ENCODE measurements around the gene CDKN2AIP.
"Not testable (repeated sequence)": the region's sequence is repeated elsewhere in the genome, so short reads cannot be mapped to it uniquely, and the experiment has no call there.

The CDKN2AIP gene

DNA sequence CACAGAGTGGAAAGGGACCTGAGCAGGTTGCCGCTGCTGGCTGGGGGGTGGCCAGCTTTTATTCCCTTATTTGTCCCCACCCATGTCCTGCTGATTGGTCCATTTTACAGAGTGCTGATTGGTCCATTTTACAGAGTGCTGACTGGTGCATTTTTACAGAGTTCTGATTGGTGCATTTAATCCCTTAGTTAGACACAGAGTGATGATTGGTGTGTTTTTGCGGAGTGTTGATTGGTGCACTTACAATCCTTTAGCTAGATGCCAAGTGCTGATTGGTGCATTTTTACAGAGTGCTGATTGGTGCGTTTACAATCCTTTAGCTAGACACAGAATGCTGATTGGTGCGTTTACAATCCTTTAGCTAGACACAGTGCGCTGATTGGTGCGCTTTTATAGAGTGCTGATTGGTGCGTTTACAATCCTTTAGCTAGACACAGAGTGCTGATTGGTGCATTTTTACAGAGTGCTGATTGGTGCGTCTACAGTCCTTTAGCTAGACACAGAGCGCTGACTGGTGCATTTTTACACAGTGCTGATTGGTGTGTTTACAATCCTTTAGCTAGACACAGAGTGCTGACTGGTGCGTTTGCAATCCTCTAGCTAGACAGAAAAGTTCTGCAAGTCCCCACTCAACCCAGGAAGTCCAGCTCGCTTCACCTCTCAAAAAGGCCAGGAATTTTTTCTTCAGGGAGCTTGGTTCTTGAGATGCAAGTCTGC lies 19.6 kb downstream of the CDKN2AIP start:
- not testable (repeated sequence) for H3K36me3 ChIP-seq (ENCODE audit: control insufficient read depth, insufficient read depth, low read length); H3K4me1 ChIP-seq (ENCODE audit: control insufficient read depth, insufficient read depth, low read length); H3K27me3 ChIP-seq (ENCODE audit: control insufficient read depth, insufficient read depth, low read length); H3K9me3 ChIP-seq (ENCODE audit: control insufficient read depth, low read length); H3K9ac ChIP-seq (ENCODE audit: low read length); H3K4me3 ChIP-seq (ENCODE audit: low read length)

DNA sequence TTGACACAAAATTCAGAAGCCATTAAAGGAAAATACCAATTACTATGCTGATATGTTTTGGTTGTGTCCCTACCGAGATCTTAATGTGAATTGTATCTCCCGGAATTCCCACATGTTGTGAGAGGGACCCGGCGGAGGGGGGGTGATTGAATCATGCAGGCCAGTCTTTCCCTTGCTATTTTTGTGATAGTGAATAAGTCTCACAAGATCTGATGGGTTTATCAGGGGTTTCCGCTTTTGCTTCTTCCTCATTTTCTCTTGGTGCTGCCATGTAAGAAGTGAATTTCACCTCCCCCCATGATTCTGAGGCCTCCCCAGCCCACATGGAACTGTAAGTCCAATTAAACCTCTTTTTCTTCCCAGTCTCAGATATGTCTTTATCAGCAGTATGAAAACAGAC lies 21.4 kb downstream of the CDKN2AIP start:
- not testable (repeated sequence) for H3K27me3 ChIP-seq (ENCODE audit: control insufficient read depth, insufficient read depth, low read length); H3K9me3 ChIP-seq (ENCODE audit: control insufficient read depth, low read length); H3K9ac ChIP-seq (ENCODE audit: low read length); H3K4me3 ChIP-seq (ENCODE audit: low read length); H3K36me3 ChIP-seq (ENCODE audit: control insufficient read depth, insufficient read depth, low read length); H3K4me1 ChIP-seq (ENCODE audit: control insufficient read depth, insufficient read depth, low read length)

DNA sequence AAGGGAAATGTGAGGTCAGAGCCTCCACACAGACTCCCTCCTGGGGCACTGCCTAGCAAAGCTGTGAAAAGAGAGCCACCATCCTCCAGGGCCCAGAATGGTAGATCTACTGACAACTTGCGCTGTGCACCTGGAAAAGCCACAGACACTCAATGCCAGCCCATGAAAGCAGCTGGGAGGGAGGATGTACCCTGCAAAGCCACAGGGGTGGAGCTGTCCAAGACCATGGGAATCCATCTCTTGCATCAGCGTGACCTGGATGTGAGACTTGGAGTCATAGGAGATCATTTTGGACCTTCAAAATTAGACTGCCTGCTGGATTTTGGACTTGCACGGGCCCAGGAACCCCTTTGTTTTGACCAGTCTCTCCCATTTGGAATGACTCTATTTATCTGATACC lies 22.8 kb downstream of the CDKN2AIP start:
- H3K9me3 ChIP-seq (ENCODE audit: control insufficient read depth, low read length) = no peaks in the 10 kb centered on the region
- H3K4me1 ChIP-seq (ENCODE audit: control insufficient read depth, insufficient read depth, low read length) = no peaks in the 10 kb centered on the region
- H3K27me3 ChIP-seq (ENCODE audit: control insufficient read depth, insufficient read depth, low read length) = no peaks in the 10 kb centered on the region
- H3K4me3 ChIP-seq (ENCODE audit: low read length) = no peak overlapping the region
- H3K9ac ChIP-seq (ENCODE audit: low read length) = no peak overlapping the region
- H3K36me3 ChIP-seq (ENCODE audit: control insufficient read depth, insufficient read depth, low read length) = no peaks in the 10 kb centered on the region

DNA sequence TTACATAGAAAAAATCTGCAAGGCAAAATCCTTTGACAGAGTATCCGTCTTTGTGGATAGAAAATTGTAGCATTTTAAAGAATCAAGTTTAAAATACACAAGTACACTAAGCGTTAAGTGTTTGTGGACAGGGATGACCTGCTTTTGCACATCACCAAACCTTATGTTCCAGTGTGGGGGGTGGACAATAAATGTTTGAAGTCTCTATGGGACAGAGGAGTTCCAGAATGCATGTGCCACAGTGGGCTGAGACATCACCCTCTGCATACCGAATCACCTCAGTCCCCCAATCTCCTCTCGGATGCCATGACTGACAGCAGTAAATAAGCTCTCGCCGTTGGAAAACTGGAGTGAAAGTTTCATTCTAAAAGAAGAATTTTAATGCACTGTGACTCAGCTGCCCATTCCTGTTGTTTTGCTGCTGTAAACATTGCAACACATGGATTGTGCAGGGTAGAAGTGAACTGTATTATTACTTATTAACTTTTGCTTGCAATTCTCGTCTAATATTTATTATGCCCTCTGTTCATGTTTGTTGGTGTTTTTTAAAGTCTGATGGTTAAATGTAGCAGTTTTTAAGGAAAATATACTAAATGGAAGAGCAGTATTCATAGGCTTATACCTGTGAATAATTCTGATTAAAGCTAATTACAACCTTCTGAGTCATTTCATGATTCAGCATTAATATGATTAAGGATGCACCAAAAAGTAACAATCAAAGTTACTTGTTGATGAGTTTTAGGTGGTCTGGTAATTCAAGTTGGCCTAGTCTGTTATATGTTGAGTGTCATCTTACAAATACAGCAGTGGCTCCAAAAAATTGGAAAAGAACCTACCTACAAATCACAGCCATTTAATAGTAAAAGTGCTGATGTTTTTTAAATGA lies 24.0 kb downstream of the CDKN2AIP start:
- Histone ChIP-seq H3K9ac (ENCODE audit: low read length) (no peak overlapping the region), H3K4me3 (ENCODE audit: low read length) (no peak overlapping the region), H3K27me3 (ENCODE audit: control insufficient read depth, insufficient read depth, low read length) (no peaks in the 10 kb centered on the region), H3K4me1 (ENCODE audit: control insufficient read depth, insufficient read depth, low read length) (no peaks in the 10 kb centered on the region), H3K36me3 (ENCODE audit: control insufficient read depth, insufficient read depth, low read length) (no peaks in the 10 kb centered on the region), H3K9me3 (ENCODE audit: control insufficient read depth, low read length) (no peaks in the 10 kb centered on the region)

DNA sequence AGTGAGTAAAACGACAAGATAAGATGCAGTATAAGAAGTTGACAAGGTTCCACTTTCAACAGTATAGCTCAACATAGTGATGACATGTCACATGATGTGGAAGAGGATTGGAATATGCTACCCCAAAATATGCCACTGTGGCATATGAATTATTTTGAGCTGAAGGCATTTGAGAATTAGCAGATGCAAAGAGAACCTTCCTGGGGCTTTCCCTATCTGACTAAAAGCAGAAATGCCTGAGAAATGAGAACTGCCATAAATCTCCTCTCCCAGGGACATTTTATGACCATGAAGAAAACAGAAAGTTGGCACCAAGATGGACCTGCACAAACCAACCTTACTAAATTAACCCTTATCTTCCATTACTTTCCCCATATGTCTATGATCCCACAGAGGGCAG lies 24.8 kb downstream of the CDKN2AIP start:
- Histone ChIP-seq H3K36me3 (ENCODE audit: control insufficient read depth, insufficient read depth, low read length) (no peaks in the 10 kb centered on the region), H3K9me3 (ENCODE audit: control insufficient read depth, low read length) (no peaks in the 10 kb centered on the region), H3K4me1 (ENCODE audit: control insufficient read depth, insufficient read depth, low read length) (no peaks in the 10 kb centered on the region), H3K9ac (ENCODE audit: low read length) (no peak overlapping the region), H3K4me3 (ENCODE audit: low read length) (no peak overlapping the region), H3K27me3 (ENCODE audit: control insufficient read depth, insufficient read depth, low read length) (no peaks in the 10 kb centered on the region)

DNA sequence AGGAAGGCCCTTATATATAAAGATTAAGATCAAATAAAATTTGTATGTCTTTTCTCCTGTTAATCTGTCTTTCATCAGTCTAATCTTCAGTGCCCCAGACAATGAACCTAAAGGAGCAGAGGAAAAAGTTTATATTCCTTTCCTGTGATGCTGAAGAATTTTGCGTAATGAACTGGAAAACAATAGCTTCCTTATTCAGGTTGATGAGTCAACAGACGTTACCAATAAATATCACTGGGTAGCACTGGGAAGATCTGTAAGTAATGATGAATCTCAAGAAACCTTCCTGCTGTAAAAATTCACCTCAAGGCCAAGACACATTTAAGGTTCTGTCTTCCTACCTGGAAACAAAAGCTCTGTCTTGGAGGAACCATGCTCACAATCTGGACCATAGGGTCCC lies 25.5 kb downstream of the CDKN2AIP start:
- Histone ChIP-seq H3K27me3 (ENCODE audit: control insufficient read depth, insufficient read depth, low read length) (no peaks in the 10 kb centered on the region), H3K9me3 (ENCODE audit: control insufficient read depth, low read length) (no peaks in the 10 kb centered on the region), H3K4me1 (ENCODE audit: control insufficient read depth, insufficient read depth, low read length) (no peaks in the 10 kb centered on the region), H3K4me3 (ENCODE audit: low read length) (no peak overlapping the region), H3K9ac (ENCODE audit: low read length) (no peak overlapping the region), H3K36me3 (ENCODE audit: control insufficient read depth, insufficient read depth, low read length) (no peaks in the 10 kb centered on the region)

DNA sequence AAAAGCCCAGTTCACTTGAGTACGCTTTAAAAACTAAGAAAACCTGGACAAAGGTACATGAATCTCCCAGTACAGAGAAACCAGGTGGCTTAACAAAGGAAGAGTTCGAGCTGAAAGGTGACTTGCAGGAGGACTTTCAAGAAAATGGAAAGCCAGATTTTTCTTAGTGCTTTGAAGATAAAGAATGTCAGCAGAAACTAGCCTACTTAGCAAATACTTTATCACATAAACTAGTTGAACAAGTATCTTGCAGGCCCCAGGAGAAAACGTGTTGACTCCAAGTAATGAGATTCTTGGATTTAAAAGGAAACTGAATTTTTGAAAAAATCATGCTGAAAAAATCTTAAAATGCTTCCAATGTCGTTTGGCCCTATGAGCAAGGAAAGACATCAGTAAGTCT lies 26.4 kb downstream of the CDKN2AIP start:
- H3K9ac ChIP-seq (ENCODE audit: low read length) = no peak overlapping the region
- H3K27me3 ChIP-seq (ENCODE audit: control insufficient read depth, insufficient read depth, low read length) = no peaks in the 10 kb centered on the region
- no peak overlapping the region for H3K4me3 ChIP-seq (ENCODE audit: low read length)
- no peaks in the 10 kb centered on the region for H3K36me3 ChIP-seq (ENCODE audit: control insufficient read depth, insufficient read depth, low read length)
- no peaks in the 10 kb centered on the region for H3K4me1 ChIP-seq (ENCODE audit: control insufficient read depth, insufficient read depth, low read length)
- H3K9me3 ChIP-seq (ENCODE audit: control insufficient read depth, low read length) = no peaks in the 10 kb centered on the region

DNA sequence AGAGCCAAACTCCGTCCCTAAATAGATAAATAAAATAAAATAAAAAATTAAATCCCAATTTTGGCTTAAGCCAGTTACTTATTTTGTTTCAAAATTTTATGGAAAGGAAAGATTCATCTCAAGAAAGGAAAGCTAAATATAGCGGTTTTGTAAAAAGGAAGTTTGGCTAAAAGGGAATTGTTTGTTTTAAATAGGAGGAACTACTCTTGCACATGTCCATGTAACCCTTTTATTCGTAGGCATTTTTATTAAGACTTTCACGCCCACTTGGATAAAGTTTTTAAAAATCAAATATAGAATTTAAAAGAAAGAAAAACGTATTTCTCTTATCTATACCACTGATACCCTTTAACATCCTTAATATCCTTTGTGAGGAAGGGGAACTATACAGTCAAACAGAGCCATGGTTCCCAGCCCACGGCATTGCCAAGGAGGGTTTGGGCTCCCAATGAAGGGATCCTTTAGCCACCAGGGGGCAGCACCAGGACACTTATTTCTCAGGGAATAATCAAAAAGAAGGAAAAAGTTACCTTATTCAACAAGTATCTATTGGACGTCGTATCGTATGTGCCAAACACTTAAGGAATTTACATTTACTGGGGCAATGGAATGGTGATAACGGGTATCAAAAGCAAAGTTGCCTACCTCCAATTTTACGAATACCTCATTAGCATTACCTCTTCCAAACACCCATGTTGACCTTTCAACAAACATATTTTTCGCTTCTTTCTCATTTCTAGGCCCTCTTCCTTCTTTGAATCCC lies 27.7 kb downstream of the CDKN2AIP start:
- Histone ChIP-seq H3K9me3 (ENCODE audit: control insufficient read depth, low read length) (no peaks in the 10 kb centered on the region), H3K36me3 (ENCODE audit: control insufficient read depth, insufficient read depth, low read length) (no peaks in the 10 kb centered on the region), H3K9ac (ENCODE audit: low read length) (peak overlapping the region; percentile 1), H3K4me1 (ENCODE audit: control insufficient read depth, insufficient read depth, low read length) (no peaks in the 10 kb centered on the region), H3K4me3 (ENCODE audit: low read length) (no peak overlapping the region), H3K27me3 (ENCODE audit: control insufficient read depth, insufficient read depth, low read length) (no peaks in the 10 kb centered on the region)

DNA sequence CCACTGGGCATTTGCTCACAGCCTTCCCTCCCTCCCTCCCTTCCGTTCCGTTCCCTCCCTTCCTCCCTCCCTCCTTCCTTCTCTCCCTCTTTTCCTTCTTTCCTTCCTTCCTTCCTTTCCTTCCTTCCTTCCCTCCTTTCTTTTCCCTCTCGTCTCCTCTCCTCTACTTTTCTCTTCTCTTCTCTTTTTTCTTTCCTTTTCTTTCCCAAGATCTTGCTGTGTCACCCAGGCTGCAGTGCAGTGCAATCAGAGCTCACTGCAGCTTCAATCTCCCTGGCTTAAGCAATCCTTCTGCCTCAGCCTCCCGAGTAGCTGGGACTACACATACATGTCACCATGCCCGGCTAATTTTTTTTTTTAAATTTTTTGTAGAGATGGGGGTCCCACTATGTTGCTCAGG lies 33.7 kb downstream of the CDKN2AIP start:
- no peak overlapping the region for H3K9ac ChIP-seq (ENCODE audit: low read length)
- H3K27me3 ChIP-seq (ENCODE audit: control insufficient read depth, insufficient read depth, low read length) = no peaks in the 10 kb centered on the region
- no peak overlapping the region for H3K4me3 ChIP-seq (ENCODE audit: low read length)
- H3K9me3 ChIP-seq (ENCODE audit: control insufficient read depth, low read length) = no peaks in the 10 kb centered on the region
- no peaks in the 10 kb centered on the region for H3K36me3 ChIP-seq (ENCODE audit: control insufficient read depth, insufficient read depth, low read length)
- no peaks in the 10 kb centered on the region for H3K4me1 ChIP-seq (ENCODE audit: control insufficient read depth, insufficient read depth, low read length)

DNA sequence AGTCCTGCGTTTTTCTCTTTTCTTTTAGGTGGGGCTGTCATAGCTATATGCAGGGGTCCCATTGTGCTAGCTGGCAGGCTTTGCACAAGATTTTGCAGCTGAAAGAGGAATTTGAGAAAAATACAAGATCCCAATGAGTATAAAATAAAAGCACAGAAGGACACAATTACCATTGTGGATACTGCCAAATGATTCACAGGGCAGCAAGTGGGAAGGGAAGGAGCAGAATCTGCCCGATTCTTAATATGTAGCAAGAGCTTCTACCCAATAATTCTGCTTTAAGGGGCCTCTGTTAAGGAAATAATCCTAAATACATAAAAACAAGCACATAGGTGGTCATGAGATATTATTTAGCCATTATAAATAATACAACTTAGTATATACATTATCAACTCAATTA lies 34.5 kb downstream of the CDKN2AIP start:
- Histone ChIP-seq H3K4me3 (ENCODE audit: low read length) (no peak overlapping the region), H3K9me3 (ENCODE audit: control insufficient read depth, low read length) (no peaks in the 10 kb centered on the region), H3K27me3 (ENCODE audit: control insufficient read depth, insufficient read depth, low read length) (no peaks in the 10 kb centered on the region), H3K36me3 (ENCODE audit: control insufficient read depth, insufficient read depth, low read length) (no peaks in the 10 kb centered on the region), H3K4me1 (ENCODE audit: control insufficient read depth, insufficient read depth, low read length) (no peaks in the 10 kb centered on the region), H3K9ac (ENCODE audit: low read length) (no peak overlapping the region)

DNA sequence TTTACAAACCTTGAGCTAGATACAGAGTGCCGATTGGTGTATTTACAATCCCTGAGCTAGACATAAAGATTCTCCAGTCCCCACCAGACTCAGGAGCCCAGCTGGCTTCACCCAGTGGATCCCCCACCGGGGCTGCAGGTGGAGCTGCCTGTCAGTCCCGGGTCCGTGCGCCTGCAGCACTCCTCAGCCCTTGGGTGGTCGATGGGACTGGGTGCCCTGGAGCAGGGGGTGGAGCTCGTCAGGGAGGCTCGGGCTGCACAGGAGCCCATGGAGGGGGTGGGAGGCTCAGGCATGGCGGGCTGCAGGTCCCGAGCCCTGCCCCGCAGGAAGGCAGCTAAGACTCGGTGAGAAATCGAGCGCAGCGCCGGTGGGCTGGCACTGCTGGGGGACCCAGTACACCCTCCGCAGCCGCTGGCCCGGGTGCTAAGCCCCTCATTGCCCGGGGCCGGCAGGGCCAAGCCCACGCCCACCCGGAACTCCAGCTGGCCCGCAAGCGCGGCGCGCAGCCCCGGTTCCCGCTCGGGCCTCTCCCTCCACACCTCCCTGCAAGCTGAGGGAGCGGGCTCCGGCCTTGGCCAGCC lies 38.2 kb downstream of the CDKN2AIP start:
- not testable (repeated sequence) for H3K9ac ChIP-seq (ENCODE audit: low read length); H3K9me3 ChIP-seq (ENCODE audit: control insufficient read depth, low read length); H3K36me3 ChIP-seq (ENCODE audit: control insufficient read depth, insufficient read depth, low read length); H3K4me1 ChIP-seq (ENCODE audit: control insufficient read depth, insufficient read depth, low read length); H3K27me3 ChIP-seq (ENCODE audit: control insufficient read depth, insufficient read depth, low read length); H3K4me3 ChIP-seq (ENCODE audit: low read length)

DNA sequence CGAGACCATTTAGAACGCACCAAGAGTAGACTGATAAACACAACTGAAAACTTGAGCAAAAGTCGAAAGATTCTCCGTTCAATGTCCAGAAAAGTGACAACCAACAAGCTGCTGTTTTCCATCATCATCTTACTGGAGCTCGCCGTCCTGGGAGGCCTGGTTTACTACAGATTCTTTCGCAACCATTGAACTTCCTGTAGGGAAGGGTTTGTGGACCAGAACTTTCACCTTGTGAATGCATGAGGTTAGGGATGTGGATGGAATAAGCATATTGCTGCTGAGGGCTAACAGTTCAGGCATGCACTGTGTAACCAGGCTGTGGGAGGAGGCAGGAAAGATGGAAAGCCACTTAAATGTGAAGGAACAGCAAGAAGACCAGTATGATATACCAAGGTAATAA lies 39.6 kb downstream of the CDKN2AIP start:
- Histone ChIP-seq H3K36me3 (ENCODE audit: control insufficient read depth, insufficient read depth, low read length) (no peaks in the 10 kb centered on the region), H3K9me3 (ENCODE audit: control insufficient read depth, low read length) (no peaks in the 10 kb centered on the region), H3K27me3 (ENCODE audit: control insufficient read depth, insufficient read depth, low read length) (no peaks in the 10 kb centered on the region), H3K9ac (ENCODE audit: low read length) (no peak overlapping the region), H3K4me3 (ENCODE audit: low read length) (no peak overlapping the region), H3K4me1 (ENCODE audit: control insufficient read depth, insufficient read depth, low read length) (no peaks in the 10 kb centered on the region)

Data from mucosa of stomach (tissue), 1 donor.